Stimulated activated CD4-positive, alpha-beta T cell treated with anti-CD3 and anti-CD28 coated beads, Interleukin-1b, Interleukin-23, amount 100 ng/mL, for 24 hours (primary cell): ENCODE data around the gene SULT1C4.

Experiments used
- DNase-seq, 4 experiments: peaks; one replicate each; pipeline ENCODE4 v3.0.0-alpha.2; 2020; ENCODE audit warnings: low read depth in 4 of 4, low spot score in 1 of 4

SULT1C4 gene

GRCh38 chr2:108370080-108370479 is 7.7 kb upstream of the SULT1C4 start:
- DNase-seq, result no peak

GRCh38 chr2:108376774-108377173 is 980 bp upstream of the SULT1C4 start:
- no peak for DNase-seq

- no peak for DNase-seq
These were observed 353 bp upstream of the SULT1C4 start for GRCh38 chr2:108377401-108377800.

DNA sequence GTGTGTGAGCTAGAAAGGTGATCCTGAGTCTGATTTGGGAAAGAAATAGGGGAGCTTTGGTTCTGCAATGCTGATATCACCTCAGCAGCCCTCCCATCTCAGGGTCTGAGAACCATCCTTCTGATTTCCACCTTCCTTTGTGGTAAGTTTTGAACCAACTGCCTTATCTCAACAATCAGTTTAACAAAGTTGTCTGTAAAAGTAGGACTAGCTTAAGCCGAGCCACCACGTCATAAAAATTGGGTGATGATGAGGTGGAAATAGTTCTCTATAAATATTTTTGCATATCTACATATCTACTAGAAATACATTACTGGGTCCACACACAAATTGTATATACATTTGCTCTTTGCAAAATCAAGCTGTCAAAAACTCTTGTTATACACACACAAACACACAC is 1.1 kb downstream of the SULT1C4 start:
- no peak for DNase-seq

- no peak for DNase-seq
These were observed 4.4 kb downstream of the SULT1C4 start for GRCh38 chr2:108382196-108382595.

- no peak for DNase-seq
These were observed 5.5 kb downstream of the SULT1C4 start for GRCh38 chr2:108383146-108383830.

DNA sequence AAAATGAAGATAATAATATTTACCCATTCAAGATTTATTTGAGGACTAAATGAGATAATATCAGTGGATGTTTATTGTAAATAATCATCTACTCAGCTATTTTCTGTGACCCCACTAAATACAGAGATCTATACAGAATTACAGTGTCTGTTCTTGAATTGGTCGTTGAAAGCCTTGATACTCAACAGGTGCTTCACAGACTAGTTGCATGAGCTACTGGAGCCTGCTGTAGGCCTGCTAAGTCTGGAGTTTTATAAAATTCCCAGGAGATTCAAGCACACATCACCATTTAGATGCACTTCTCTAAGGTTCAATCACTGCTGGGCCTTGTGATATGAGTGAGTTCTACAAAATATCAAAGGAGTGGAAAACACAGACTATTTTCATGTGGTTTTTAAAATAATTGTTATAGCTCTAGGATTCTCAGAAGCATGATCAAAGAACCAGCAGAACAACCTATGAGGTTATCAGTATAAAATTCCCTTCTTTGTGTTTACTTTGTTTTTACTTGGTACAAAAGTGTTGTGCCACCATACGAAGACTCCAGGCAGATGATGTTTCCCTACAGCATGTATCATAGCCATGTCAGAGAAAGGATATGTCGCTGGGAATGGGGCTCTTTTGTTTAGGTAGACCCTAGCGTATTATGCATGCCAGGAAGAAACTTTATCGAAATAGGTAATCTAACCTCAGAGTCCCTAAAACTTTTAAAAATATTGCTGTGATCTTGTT is 7.1 kb downstream of the SULT1C4 start:
- no peak for DNase-seq

DNA sequence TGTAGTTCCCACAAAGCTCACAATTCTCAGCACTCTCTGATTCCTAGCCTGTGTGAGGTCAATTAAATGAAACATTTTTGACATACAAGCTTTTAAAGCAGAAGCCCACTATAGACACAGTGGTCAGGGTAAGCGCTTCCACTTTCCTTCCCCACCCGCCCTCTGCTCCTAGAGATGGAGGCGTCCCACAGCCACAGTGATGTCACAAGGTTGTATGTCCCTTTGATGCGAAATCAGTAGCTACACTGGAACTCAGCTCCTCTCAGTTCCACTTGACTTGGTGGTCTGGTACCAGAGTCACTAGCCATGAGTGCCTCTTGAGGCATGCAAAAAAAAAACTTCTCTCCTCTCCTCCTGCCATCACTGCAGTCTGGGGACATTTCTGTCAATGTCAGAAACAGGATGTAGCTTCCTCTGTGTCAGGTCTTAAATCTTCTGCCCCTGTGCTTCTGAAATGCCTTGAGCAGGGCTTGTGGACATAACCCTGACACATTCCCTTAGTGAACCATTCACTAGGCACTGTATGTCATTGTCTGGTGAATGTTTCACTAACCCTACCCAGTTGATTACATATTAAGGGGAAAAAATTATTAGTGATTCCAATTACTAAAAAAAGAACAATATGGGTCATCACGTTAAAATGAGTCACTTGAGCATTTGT is 7.8 kb downstream of the SULT1C4 start:
- no peak for DNase-seq

DNA sequence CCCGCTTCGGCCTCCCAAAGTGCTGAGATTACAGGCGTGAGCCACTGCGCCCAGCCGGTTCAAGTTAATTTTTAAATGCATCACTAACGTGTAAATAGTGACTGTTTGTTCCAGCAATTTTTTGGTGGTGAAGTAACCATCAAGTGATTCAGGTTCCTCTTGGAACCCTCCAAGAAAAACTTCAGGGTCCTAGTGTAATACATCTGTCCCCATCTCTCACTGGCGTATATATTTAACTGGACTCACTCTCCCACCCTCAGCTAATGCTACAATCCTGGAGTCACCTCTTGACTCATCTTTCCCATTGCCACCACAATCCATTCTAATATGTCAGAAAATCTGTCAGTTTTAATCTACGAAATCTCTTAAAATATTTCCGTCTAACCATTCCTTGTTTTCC is 10.3 kb downstream of the SULT1C4 start:
- no peak for DNase-seq

- DNase-seq, result no peak
These were observed 12.6 kb downstream of the SULT1C4 start for GRCh38 chr2:108390340-108390739.

DNA sequence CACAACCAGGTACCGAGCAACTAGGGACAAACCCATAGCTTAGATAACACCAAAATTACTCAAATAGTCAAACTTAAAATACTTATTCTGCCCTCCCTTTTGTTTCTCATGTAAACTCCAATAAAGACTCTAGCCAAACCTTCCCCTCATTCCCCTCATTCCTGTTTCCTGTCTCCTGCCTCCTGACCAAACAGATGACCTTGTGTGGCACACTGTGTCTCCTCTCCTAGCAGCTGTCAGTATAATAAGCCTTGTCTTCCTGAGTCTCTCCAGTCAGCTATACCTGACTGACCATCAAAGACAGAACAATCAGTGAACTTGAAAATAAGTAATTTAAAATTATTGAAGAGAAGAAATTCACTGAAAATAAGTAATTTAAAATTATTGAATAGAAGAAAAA is 14.3 kb downstream of the SULT1C4 start:
- DNase-seq, result no peak

DNA sequence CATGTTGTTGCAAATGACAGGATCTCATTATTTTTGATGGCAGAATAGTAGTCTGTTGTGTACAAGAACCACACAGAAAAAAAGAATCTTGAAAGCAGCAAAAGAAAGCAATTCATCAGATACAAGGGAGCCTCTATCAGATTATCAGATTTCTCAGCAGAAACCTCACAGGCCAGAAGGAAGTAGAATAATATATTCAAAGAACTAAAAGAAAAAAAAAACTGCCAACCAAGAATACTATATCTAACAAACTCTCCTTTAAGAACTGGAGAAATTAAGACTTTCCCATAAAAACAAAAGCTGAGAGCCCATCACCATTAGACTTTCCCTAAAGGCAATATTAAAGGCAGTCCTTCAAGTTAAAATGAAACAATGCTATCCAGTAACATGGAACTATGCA is 15.4 kb downstream of the SULT1C4 start:
- no peak for DNase-seq

- DNase-seq, result no peak
These were observed 17.4 kb downstream of the SULT1C4 start for GRCh38 chr2:108395155-108395554.

- DNase-seq, result no peak
These were observed 19.1 kb downstream of the SULT1C4 start for GRCh38 chr2:108396845-108397244.

DNA sequence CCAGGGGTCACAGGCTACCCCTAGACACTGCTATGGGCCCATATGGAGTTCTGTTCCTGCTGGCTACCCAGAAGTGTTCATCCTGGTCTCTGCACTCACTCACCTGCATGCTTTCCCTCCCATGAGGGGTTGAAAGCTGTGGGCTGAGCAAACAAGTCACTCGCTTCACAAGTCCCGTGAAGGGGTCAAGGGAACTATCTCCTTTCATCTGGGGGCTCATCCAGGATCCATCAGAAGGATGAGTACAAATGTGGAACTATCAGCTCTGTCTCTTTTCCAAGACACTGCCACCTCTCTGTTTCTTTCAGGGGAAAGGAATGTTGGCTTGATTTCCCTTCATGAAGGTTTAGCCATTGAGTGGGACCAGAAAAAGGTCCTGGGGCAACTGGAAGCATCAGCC is 21.7 kb downstream of the SULT1C4 start:
- no peak for DNase-seq

DNA sequence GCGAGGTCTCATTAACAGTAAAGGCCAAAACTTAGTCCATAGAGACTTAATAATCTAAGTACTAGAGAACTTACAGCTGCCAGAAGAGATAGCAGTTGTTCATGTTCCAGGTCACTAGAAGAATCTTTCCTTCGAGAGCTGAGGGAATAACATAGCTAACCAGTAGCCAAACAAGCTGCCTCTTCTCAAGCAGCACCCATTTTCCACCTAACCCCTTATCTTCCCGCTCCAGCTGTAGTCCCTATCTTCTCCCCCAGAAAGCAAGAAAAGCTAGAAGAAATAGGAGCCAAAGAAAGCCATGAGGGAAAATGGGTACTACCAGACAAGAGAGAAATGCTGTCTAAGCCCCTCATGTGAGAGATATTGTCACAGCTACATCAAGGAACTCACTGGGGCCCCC is 24.0 kb downstream of the SULT1C4 start:
- no peak for DNase-seq

- DNase-seq, result no peak
These were observed 25.7 kb downstream of the SULT1C4 start for GRCh38 chr2:108403494-108403893.

- DNase-seq, result no peak
These were observed 27.1 kb downstream of the SULT1C4 start for GRCh38 chr2:108404784-108405397.

DNA sequence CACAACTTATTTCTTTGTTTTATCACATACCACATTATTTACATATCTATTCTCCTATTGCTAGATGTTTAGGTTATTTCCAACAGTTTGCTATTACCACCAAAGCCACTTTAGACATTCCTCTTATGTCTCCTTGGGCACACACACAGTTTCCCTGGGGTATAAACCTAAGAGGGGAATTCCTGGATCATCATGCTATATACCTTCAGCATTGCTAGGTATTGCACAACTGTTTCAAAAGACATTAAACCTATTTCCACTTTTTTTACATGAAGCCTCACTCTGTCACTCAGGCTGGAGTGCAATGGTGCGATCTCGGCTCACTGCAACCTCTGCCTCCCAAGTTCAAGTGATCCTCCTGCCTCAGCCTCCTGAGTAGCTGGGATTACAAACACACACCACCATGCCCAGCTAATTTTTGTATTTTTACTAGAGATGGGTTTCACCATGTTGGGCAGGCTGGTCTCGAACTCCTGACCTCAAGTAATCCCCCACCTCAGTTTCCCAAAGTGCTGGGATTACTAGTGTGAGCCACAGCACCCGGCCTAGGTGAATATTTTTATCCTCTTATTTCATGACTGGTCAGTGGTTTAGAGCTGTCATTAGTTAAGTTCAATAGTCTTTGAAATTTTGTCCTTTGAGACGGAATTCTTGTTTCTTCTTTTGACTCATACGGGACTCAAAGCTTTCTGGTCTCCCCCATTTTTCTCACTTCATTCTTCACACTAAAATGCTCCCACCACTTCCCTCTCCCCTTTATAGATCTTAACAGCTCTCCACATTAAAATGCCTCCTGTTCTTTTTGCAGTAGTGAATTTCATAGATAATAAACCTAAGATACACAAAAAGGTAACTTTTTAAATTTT is 30.3 kb downstream of the SULT1C4 start:
- no peak for DNase-seq

DNA sequence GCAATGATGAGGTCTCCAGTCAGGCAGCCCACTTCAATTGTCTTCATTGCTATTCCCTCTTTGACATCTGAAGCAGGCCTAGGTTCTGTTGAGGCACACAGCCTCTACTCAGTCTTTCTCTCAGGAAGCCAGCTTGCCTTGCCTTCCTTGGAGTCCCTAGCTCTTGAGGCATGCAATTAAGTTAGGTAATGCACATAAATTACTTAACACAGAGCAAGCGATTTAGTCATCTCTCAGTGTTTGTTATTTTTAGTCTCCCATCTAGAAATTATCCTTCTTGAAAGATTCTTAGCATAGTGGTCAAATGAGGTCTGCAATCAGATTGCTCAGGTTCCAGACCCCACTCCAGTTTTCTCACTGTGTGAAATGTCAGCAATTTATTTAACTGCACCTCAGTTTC is 32.0 kb downstream of the SULT1C4 start:
- DNase-seq, result no peak
